Measurements from ENCODE around the gene RCOR3. TPM values are rescaled to one million over a fixed set of nuclear protein-coding genes. Genes with fewer than 3 reads are reported as not detected.
"Not testable (repeated sequence)": the region's sequence is repeated elsewhere in the genome, so short reads cannot be mapped to it uniquely, and the experiment has no call there.

Gene RCOR3
- total RNA-seq, 1 donor from 2014 or later: 86.3 TPM

GRCh38 chr1:211335522-211336157 is 76.5 kb downstream of the RCOR3 start:
- no peak for ATAC-seq
- intact Hi-C loops (cut with DNase I): no loop called here

GRCh38 chr1:211336161-211336560 is 77.0 kb downstream of the RCOR3 start:
- DNase-seq (ENCODE audit: low spot score): no peak
- intact Hi-C loops (cut with DNase I): no loop called here
- no peak for ATAC-seq

More at GRCh38 chr1:211335522-211336157, 76.5 kb downstream of the RCOR3 start:
- DNase-seq (ENCODE audit: low spot score): no peak

GRCh38 chr1:211336775-211337174 is 77.6 kb downstream of the RCOR3 start:
- ATAC-seq (no peak), DNase-seq (ENCODE audit: low spot score) (no peak)
- intact Hi-C loops (cut with DNase I): no loop called here

- DNase-seq (ENCODE audit: low spot score) (no peak), ATAC-seq (no peak)
- intact Hi-C loops (cut with DNase I): no loop called here
Observed at GRCh38 chr1:211337430-211338223, 78.5 kb downstream of the RCOR3 start.

GRCh38 chr1:211338224-211338620 is 79.1 kb downstream of the RCOR3 start:
- intact Hi-C loops (cut with DNase I): no loop called here
- no peak for ATAC-seq

GRCh38 chr1:211339631-211340041 is 80.5 kb downstream of the RCOR3 start:
- intact Hi-C loops (cut with DNase I): no loop called here
- ATAC-seq (no peak), DNase-seq (ENCODE audit: low spot score) (no peak)

More at GRCh38 chr1:211338224-211338620, 79.1 kb downstream of the RCOR3 start:
- no peak for DNase-seq (ENCODE audit: low spot score)

- DNase-seq (ENCODE audit: low spot score): no peak
- intact Hi-C loops (cut with DNase I): no loop called here
- peak; percentile 67 for ATAC-seq
Observed at GRCh38 chr1:211340622-211341507, 81.7 kb downstream of the RCOR3 start.

GRCh38 chr1:211341999-211342398 is 82.8 kb downstream of the RCOR3 start:
- ATAC-seq (no peak), DNase-seq (ENCODE audit: low spot score) (no peak)
- intact Hi-C loops (cut with DNase I): no loop called here

GRCh38 chr1:211343607-211344006 is 84.4 kb downstream of the RCOR3 start:
- no peak for ATAC-seq
- DNase-seq (ENCODE audit: low spot score): no peak
- intact Hi-C loops (cut with DNase I): no loop called here

GRCh38 chr1:211344152-211344618 is 85.0 kb downstream of the RCOR3 start:
- DNase-seq (ENCODE audit: low spot score) (no peak), ATAC-seq (no peak)
- intact Hi-C loops (cut with DNase I): no loop called here

- no peak for DNase-seq (ENCODE audit: low spot score)
- intact Hi-C loops (cut with DNase I): no loop called here
- no peak for ATAC-seq
Observed at GRCh38 chr1:211345719-211346118, 86.6 kb downstream of the RCOR3 start.

GRCh38 chr1:211347077-211347844 is 88.1 kb downstream of the RCOR3 start:
- ATAC-seq: no peak
- no peak for DNase-seq (ENCODE audit: low spot score)
- intact Hi-C loops (cut with DNase I): no loop called here

- DNase-seq (ENCODE audit: low spot score) (no peak), ATAC-seq (no peak)
- intact Hi-C loops (cut with DNase I): no loop called here
Observed at GRCh38 chr1:211348547-211348946, 89.4 kb downstream of the RCOR3 start.

GRCh38 chr1:211349741-211350140 is 90.6 kb downstream of the RCOR3 start:
- DNase-seq (ENCODE audit: low spot score): no peak
- ATAC-seq: no peak
- intact Hi-C loops (cut with DNase I): no loop called here

GRCh38 chr1:211352055-211352454 is 92.9 kb downstream of the RCOR3 start:
- ATAC-seq; DNase-seq (ENCODE audit: low spot score); intact Hi-C loops (cut with DNase I): not testable (repeated sequence)

- ATAC-seq: no peak
- DNase-seq (ENCODE audit: low spot score): no peak
- intact Hi-C loops (cut with DNase I): no loop called here
Observed at GRCh38 chr1:211352465-211352864, 93.3 kb downstream of the RCOR3 start.

GRCh38 chr1:211352985-211353515 is 93.9 kb downstream of the RCOR3 start:
- no peak for ATAC-seq
- intact Hi-C loops (cut with DNase I): no loop called here
- DNase-seq (ENCODE audit: low spot score): no peak

GRCh38 chr1:211353562-211354212 is 94.5 kb downstream of the RCOR3 start:
- intact Hi-C loops (cut with DNase I): no loop called here
- no peak for ATAC-seq

More at GRCh38 chr1:211353562-211354212, 94.5 kb downstream of the RCOR3 start:
- no peak for DNase-seq (ENCODE audit: low spot score)
